Choroid plexus epithelial cell (primary cell): ENCODE data around the gene STK38L.
A peak's percentile ranks its signal among the peaks of the same experiment; 100 is the strongest.

Source experiments
- DNase-seq: peaks from one replicate; pipeline ENCODE4 v3.0.0-alpha.2; 2010; ENCODE audit warnings: low read depth
- H3K4me3 ChIP-seq: 2 replicates; pipeline ENCODE4 v1.5.1; 2011; ENCODE audit warnings: low read depth, mild to moderate bottlenecking, control low read depth, low read length, moderate library complexity
- CTCF ChIP-seq: conservative IDR thresholded peaks from 2 replicates; pipeline ENCODE4 v1.5.1; 2011; ENCODE audit warnings: low read depth, mild to moderate bottlenecking, control low read depth, inconsistent platforms, low read length, moderate library complexity

STK38L gene

GRCh38 chr12:27305673-27306456 lies 61.8 kb downstream of the STK38L start:
- H3K4me3 ChIP-seq = no peak overlapping the region
- peak; percentile 49 for TF ChIP-seq CTCF
- peak; percentile 76 for DNase-seq

- no peak overlapping the region for H3K4me3 ChIP-seq
- no peak for DNase-seq
Observed at GRCh38 chr12:27309293-27309994, 65.4 kb downstream of the STK38L start.

GRCh38 chr12:27309995-27310315 lies 65.9 kb downstream of the STK38L start:
- H3K4me3 ChIP-seq = no peak overlapping the region
- no peak for TF ChIP-seq CTCF
- no peak for DNase-seq

More at GRCh38 chr12:27309293-27309994, 65.4 kb downstream of the STK38L start:
- TF ChIP-seq CTCF = no peak

- H3K4me3 ChIP-seq = no peak overlapping the region
- no peak for DNase-seq
- no peak for TF ChIP-seq CTCF
Observed at GRCh38 chr12:27316947-27317346, 72.9 kb downstream of the STK38L start.

- H3K4me3 ChIP-seq = no peak overlapping the region
- DNase-seq = peak; percentile 46
- no peak for TF ChIP-seq CTCF
Observed at GRCh38 chr12:27319409-27319808, 75.3 kb downstream of the STK38L start.

GRCh38 chr12:27319848-27320247 lies 75.8 kb downstream of the STK38L start:
- peak; percentile 20 for DNase-seq
- TF ChIP-seq CTCF = no peak
- H3K4me3 ChIP-seq = no peak overlapping the region
